K562 (cell line): ENCODE measurements around the gene CD160. TPM values are rescaled to one million over a fixed set of nuclear protein-coding genes. Genes with fewer than 3 reads are reported as not detected.

Experiments used
- ATAC-seq: fragments of 200-7000 bp; cut with Tn5 transposase; 3 replicates; pipeline ENCODE4 v1.9.1; 2020; ENCODE audit warnings: moderate library complexity
- BruUV-seq: library from RNA; stranded (reverse); fragments of 400-500 nt; replicated peaks from 2 replicates; lab custom pipeline; 2021; lab: Mats Ljungman, UMichigan
- CTCF ChIA-PET: fragments of 300-600 bp; formaldehyde crosslinking; extraction: SDS; loops from one replicate; lab custom pipeline; 2021; ENCODE audit warnings: low intra/inter-chr PET ratio; lab: Yijun Ruan, JAX
- POLR2A ChIA-PET: fragments of 300-600, 350-650 bp; sonication (Branson Sonifier 250); formaldehyde crosslinking; extraction: SDS; loops from one replicate; lab custom pipeline; 2021; ENCODE audit warnings: antibody characterized with exemption, inconsistent platforms; lab: Yijun Ruan, JAX
- DNase-seq, 4 experiments: peaks; one replicate each; pipeline versions ENCODE4 v3.0.0 to v3.0.0-alpha.2; 2011 to 2018; ENCODE audit warnings: low spot score in 3 of 4, mixed read lengths in 3 of 4; ENCODE audit errors: extremely low read depth in 1 of 4
- FAIRE-seq: peaks from 2 replicates; lab custom pipeline; 2011; peaks lifted over from hg19 to GRCh38; lab: Jason Lieb, UNC
- H2AFZ ChIP-seq: 2 replicates; pipeline ENCODE4 v1.6.0; 2011; ENCODE audit warnings: low read depth, low read length, control low read depth, inconsistent platforms
- H3K27ac ChIP-seq: fragments of 200-600 bp; 3 replicates; pipeline ENCODE4 v1.8.0; 2011; ENCODE audit warnings: low read depth, mild to moderate bottlenecking, control low read depth, inconsistent platforms, low read length, moderate library complexity, mixed read lengths; ENCODE audit errors: extremely low read depth
- H3K27me3 ChIP-seq, 2 experiments: fragments of 300-600 bp in 1 of 2; 2 replicates in 1 of 2; 3 replicates in 1 of 2; pipeline versions ENCODE4 v1.6.0 to v1.8.0; 2011; ENCODE audit warnings: inconsistent platforms in 2 of 2, low read length in 2 of 2, mild to moderate bottlenecking in 1 of 2, mixed read lengths in 1 of 2, moderate library complexity in 1 of 2; ENCODE audit not compliant: control insufficient read depth in 2 of 2, insufficient read depth in 2 of 2
- H3K36me3 ChIP-seq: fragments of 300-600 bp; 3 replicates; pipeline ENCODE4 v1.8.0; 2011; ENCODE audit warnings: mild to moderate bottlenecking, low read length, inconsistent platforms; ENCODE audit not compliant: control insufficient read depth, insufficient read depth
- H3K4me1 ChIP-seq, 2 experiments: fragments of 200-600 bp in 1 of 2; replicated peaks in 1 of 2; 2 replicates in 1 of 2; 3 replicates in 1 of 2; pipeline versions ENCODE4 v1.5.1 to v1.8.0; 2011; ENCODE audit warnings: inconsistent platforms in 2 of 2, low read length in 2 of 2, mild to moderate bottlenecking in 1 of 2, mixed read lengths in 1 of 2, moderate library complexity in 1 of 2; ENCODE audit not compliant: control insufficient read depth in 2 of 2, insufficient read depth in 2 of 2
- H3K4me2 ChIP-seq: 2 replicates; pipeline ENCODE4 v1.6.1; 2011; ENCODE audit warnings: low read length, control low read depth, inconsistent platforms, mixed read lengths; ENCODE audit not compliant: insufficient read depth
- H3K4me3 ChIP-seq: fragments of 200-600 bp; sonication (generic), shearing (Covaris generic); 2 replicates; pipeline ENCODE4 v1.5.1; 2016; ENCODE audit warnings: control low read depth, inconsistent platforms
- H3K79me2 ChIP-seq: fragments of 200-600 bp; 3 replicates; pipeline ENCODE4 v1.8.0; 2011; ENCODE audit warnings: low read length, inconsistent platforms; ENCODE audit not compliant: control insufficient read depth, insufficient read depth
- H3K9ac ChIP-seq, 2 experiments: 2 replicates each; pipeline versions ENCODE4 v1.6.0 to v1.6.1; 2011; ENCODE audit warnings: low read depth in 2 of 2, low read length in 2 of 2, control low read depth in 1 of 2, inconsistent platforms in 1 of 2, mild to moderate bottlenecking in 1 of 2, mixed read lengths in 1 of 2; ENCODE audit not compliant: insufficient read depth in 1 of 2
- H3K9me1 ChIP-seq: one replicate; pipeline ENCODE4 v1.6.0; 2011; ENCODE audit warnings: inconsistent platforms, mild to moderate bottlenecking, low read length, moderate library complexity; ENCODE audit not compliant: control insufficient read depth, insufficient read depth
- H3K9me3 ChIP-seq: replicated peaks from 2 replicates; pipeline ENCODE4 v1.5.1; 2011; ENCODE audit warnings: low read depth, low read length, inconsistent platforms; ENCODE audit not compliant: control insufficient read depth, insufficient read depth
- H4K20me1 ChIP-seq: replicated peaks from 2 replicates; pipeline ENCODE4 v1.6.1; 2011; ENCODE audit warnings: low read length, inconsistent platforms, mixed read lengths; ENCODE audit not compliant: control insufficient read depth, insufficient read depth
- JUND ChIP-seq, 2 experiments: IDR thresholded peaks; 2 replicates in 1 of 2; 3 replicates in 1 of 2; pipeline ENCODE4 v1.6.1; 2011; ENCODE audit warnings: borderline replicate concordance in 2 of 2, low read depth in 2 of 2, low read length in 2 of 2, improper control_type of control experiment in 1 of 2, missing biosample characterization in 1 of 2, missing genetic modification characterization in 1 of 2, missing genetic modification reagents in 1 of 2
- KDM1A ChIP-seq, 2 experiments: fragments of 450-650 bp; IDR thresholded peaks; 2 replicates each; pipeline ENCODE4 v1.6.1; 2016; ENCODE audit warnings: mild to moderate bottlenecking in 2 of 2
- MAFG ChIP-seq: fragments of 450-650 bp; conservative IDR thresholded peaks from 2 replicates; pipeline ENCODE4 v1.6.1; 2016; ENCODE audit warnings: missing genetic modification characterization, missing compliant biosample characterization
- POLR2H ChIP-seq: IDR thresholded peaks from 2 replicates; pipeline ENCODE4 v1.6.1; 2016; ENCODE audit warnings: missing genetic modification characterization, low read depth, mild to moderate bottlenecking, control low read depth, missing compliant biosample characterization, moderate library complexity
- TOE1 ChIP-seq, 2 experiments: fragments of 450-650 bp in 1 of 2; sonication (generic) in 1 of 2; formaldehyde crosslinking in 1 of 2; IDR thresholded peaks; 2 replicates each; pipeline versions ENCODE4 v1.7.1 to v1.8.0; 2016 to 2022; ENCODE audit warnings: borderline replicate concordance in 2 of 2, mild to moderate bottlenecking in 2 of 2, antibody characterized with exemption in 1 of 2, inconsistent platforms in 1 of 2, low read depth in 1 of 2, missing genetic modification reagents in 1 of 2, moderate library complexity in 1 of 2
- YY1 ChIP-seq, 3 experiments: IDR thresholded peaks; 2 replicates each; pipeline ENCODE4 v1.6.1; 2011; ENCODE audit warnings: low read length in 2 of 3, mild to moderate bottlenecking in 2 of 3, moderate library complexity in 2 of 3, borderline replicate concordance in 1 of 3, control low read depth in 1 of 3, low read depth in 1 of 3; ENCODE audit not compliant: insufficient read depth in 3 of 3, insufficient replicate concordance in 2 of 3, control insufficient read depth in 1 of 3, insufficient read length in 1 of 3; ENCODE audit errors: extremely low read depth in 1 of 3
- ZBTB7A ChIP-seq: IDR thresholded peaks from 2 replicates; pipeline ENCODE4 v1.6.1; 2011; ENCODE audit warnings: low read depth, mild to moderate bottlenecking, low read length, moderate library complexity, borderline replicate concordance; ENCODE audit not compliant: control insufficient read depth
- ZNF24 ChIP-seq: fragments of 450-650 bp; IDR thresholded peaks from 2 replicates; pipeline ENCODE4 v1.6.1; 2016
- ZNF75A ChIP-seq: fragments of 450-650 bp; formaldehyde crosslinking; IDR thresholded peaks from 2 replicates; pipeline ENCODE4 v1.4.0; 2020; ENCODE audit warnings: mild to moderate bottlenecking
- whole genome bisulfite sequencing: fragments of 100-300 bp; shearing (Covaris generic); methylation state at CpG from one replicate; pipeline ENCODE4 v1.1.6; 2016; ENCODE audit warnings: low coverage, mixed read lengths; ENCODE audit not compliant: insufficient coverage; ENCODE audit errors: missing lambda C conversion rate; 5-methylcytosine and 5-hydroxymethylcytosine counted together
- in situ Hi-C: fragments of 300-500 bp; cut with MboI; formaldehyde crosslinking; loops from 4 replicates; pipeline ENCODE4 v1.15.0; 2018; ENCODE audit warnings: inconsistent platforms, mixed read lengths
- intact Hi-C: fragments of 100-400 bp; cut with micrococcal nuclease; formaldehyde crosslinking; loops from 2 replicates; pipeline ENCODE4 v1.14.2; 2022
- polyA plus RNA-seq, 8 experiments: library from polyadenylated mRNA; depleted of rRNA in 4 of 8; stranded (reverse) in 5 of 8; unstranded in 3 of 8; fragments of >200 nt; fragmentation: Nextera tagmentation in 2 of 8; fragmentation: Illumina TruSeq in 1 of 8; extraction: Ambion mirVana in 2 of 8; extraction: Trizol in 1 of 8; gene quantifications; 2 replicates each; pipeline versions ENCODE4 v1.2.1 to v1.2.3, GENCODE V29; 2011 to 2014; ENCODE audit warnings: inconsistent platforms in 1 of 8, missing spikeins in 1 of 8
- total RNA-seq, 7 experiments: library from RNA; depleted of rRNA in 6 of 7; stranded (reverse); fragments of >200 nt in 6 of 7; fragmentation: Illumina TruSeq in 2 of 7; extraction: Trizol in 2 of 7; gene quantifications; 2 replicates each; pipeline versions ENCODE4 v1.2.1 to v1.2.3, GENCODE V29; 2011 to 2021; ENCODE audit warnings: low replicate concordance in 1 of 7
- TF ChIP-seq, protein P1 (sequence below), 3 experiments: fragments of 200-800 bp in 1 of 3; fragments of 250-450 bp in 1 of 3; fragments of 450-650 bp in 1 of 3; sonication (Bioruptor Pico) in 1 of 3; sonication (Bioruptor generic) in 1 of 3; formaldehyde crosslinking in 1 of 3; IDR thresholded peaks; 2 replicates each; pipeline versions ENCODE4 v1.6.1 to v1.8.0; 2016 to 2022; ENCODE audit warnings: mild to moderate bottlenecking in 2 of 3, missing genetic modification characterization in 2 of 3, missing compliant biosample characterization in 1 of 3, moderate library complexity in 1 of 3
- TF ChIP-seq, protein P2 (sequence below): fragments of 250-450 bp; sonication (Bioruptor Pico); IDR thresholded peaks from 2 replicates; pipeline ENCODE4 v1.4.0; 2020
- TF ChIP-seq, protein P3 (sequence below): fragments of 250-450 bp; sonication (Bioruptor Pico); IDR thresholded peaks from 2 replicates; pipeline ENCODE4 v1.4.0; 2020; ENCODE audit warnings: mild to moderate bottlenecking, moderate library complexity, borderline replicate concordance

The CD160 gene
- total and polyA plus RNA-seq, 9 of the 15 experiments (the other 6 are each of a cell fraction or from before 2014, with no cell fraction given) = 0.01 TPM; not detected in 8

DNA sequence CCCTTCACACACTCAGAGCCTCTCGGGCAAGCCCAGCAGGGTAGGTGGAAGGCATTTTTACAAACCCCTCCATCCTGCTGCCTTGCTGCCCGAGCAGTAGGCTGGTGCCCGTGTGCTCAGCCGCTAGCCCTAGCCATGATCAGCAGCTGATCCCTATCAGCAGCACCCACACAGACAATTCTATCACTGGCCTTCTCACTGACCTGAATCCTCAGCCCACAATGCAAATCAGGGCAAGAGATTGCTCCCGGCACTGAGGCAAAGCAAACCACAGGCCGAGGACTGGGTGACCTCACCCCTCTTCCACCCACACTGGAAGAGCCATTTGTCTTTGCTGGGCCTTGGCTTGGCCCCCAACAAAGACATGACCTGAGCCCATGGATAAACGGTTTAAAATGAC is 11.2 kb upstream of the CD160 start:
- peak in 1 of 4 experiments; percentile 19 for DNase-seq
- 0 out of 5 replicates have a peak, but pooled peaks cover 0 to 4% of the 10 kb centered on the region in 2 experiments for H3K4me1 ChIP-seq
- CTCF ChIA-PET = no interaction called here
- H3K27me3 ChIP-seq = peaks cover 10 to 27% of the 10 kb centered on the region in 2 experiments; a peak in 4 of 5 replicates
- H4K20me1 ChIP-seq = 0 out of 2 replicates have a peak, but pooled peaks cover 4% of the 10 kb centered on the region
- H3K4me2 ChIP-seq = no peak overlapping the region
- 3% methylated on average over 7 of the region's 7 CpGs for WGBS
- H3K4me3 ChIP-seq = no peak overlapping the region
- FAIRE-seq = no peak
- H3K9ac ChIP-seq = no peak overlapping the region
- peak; percentile 55 for ATAC-seq
- H2AFZ ChIP-seq = no peak overlapping the region
- in situ Hi-C loops (no loop called here), intact Hi-C loops (no loop called here)
- H3K9me3 ChIP-seq = no peaks in the 10 kb centered on the region
- BruUV-seq = no TSS peak
- H3K36me3 ChIP-seq = no peaks in the 10 kb centered on the region
- no peak overlapping the region for H3K27ac ChIP-seq
- no peaks in the 10 kb centered on the region for H3K9me1 ChIP-seq
- POLR2A ChIA-PET = interaction anchor here (0.7 kb wide), 1 partner anchor 13 kb away, joined by 3 read pairs; no protein-coding TSS in a partner anchor
- H3K79me2 ChIP-seq = no peaks in the 10 kb centered on the region
- TF ChIP-seq ZNF24 = no peak
- no peak for TF ChIP-seq MAFG
- peak; percentile 68 for TF ChIP-seq KDM1A (IDR thresholded peaks at IDR 0.05)
- no peak for TF ChIP-seq POLR2H (tag)
- no peak for TF ChIP-seq TOE1 (IDR thresholded peaks at IDR 0.05; ENCODE audit: borderline replicate concordance)
- no peak for TF ChIP-seq TOE1 (CRISPR knock-in tag; IDR thresholded peaks at IDR 0.05; ENCODE audit: borderline replicate concordance, low read depth)
- no peak for TF ChIP-seq ZNF75A (CRISPR knock-in tag)
- TF ChIP-seq JUND (IDR thresholded peaks at IDR 0.05; ENCODE audit: borderline replicate concordance, low read depth, low read length) = no peak
- 0 out of 3 replicates have a peak, but pooled peaks have one; percentile 17 for TF ChIP-seq JUND (tag; IDR thresholded peaks at IDR 0.05; ENCODE audit: borderline replicate concordance, low read depth, low read length)
- TF ChIP-seq, protein P1, sequence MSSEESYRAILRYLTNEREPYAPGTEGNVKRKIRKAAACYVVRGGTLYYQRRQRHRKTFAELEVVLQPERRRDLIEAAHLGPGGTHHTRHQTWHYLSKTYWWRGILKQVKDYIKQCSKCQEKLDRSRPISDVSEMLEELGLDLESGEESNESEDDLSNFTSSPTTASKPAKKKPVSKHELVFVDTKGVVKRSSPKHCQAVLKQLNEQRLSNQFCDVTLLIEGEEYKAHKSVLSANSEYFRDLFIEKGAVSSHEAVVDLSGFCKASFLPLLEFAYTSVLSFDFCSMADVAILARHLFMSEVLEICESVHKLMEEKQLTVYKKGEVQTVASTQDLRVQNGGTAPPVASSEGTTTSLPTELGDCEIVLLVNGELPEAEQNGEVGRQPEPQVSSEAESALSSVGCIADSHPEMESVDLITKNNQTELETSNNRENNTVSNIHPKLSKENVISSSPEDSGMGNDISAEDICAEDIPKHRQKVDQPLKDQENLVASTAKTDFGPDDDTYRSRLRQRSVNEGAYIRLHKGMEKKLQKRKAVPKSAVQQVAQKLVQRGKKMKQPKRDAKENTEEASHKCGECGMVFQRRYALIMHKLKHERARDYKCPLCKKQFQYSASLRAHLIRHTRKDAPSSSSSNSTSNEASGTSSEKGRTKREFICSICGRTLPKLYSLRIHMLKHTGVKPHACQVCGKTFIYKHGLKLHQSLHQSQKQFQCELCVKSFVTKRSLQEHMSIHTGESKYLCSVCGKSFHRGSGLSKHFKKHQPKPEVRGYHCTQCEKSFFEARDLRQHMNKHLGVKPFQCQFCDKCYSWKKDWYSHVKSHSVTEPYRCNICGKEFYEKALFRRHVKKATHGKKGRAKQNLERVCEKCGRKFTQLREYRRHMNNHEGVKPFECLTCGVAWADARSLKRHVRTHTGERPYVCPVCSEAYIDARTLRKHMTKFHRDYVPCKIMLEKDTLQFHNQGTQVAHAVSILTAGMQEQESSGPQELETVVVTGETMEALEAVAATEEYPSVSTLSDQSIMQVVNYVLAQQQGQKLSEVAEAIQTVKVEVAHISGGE (CRISPR knock-in tag; IDR thresholded peaks at IDR 0.05) = peak in 1 of 3 experiments; percentile 77; a peak in 1 of 6 replicates
- TF ChIP-seq, protein P2, sequence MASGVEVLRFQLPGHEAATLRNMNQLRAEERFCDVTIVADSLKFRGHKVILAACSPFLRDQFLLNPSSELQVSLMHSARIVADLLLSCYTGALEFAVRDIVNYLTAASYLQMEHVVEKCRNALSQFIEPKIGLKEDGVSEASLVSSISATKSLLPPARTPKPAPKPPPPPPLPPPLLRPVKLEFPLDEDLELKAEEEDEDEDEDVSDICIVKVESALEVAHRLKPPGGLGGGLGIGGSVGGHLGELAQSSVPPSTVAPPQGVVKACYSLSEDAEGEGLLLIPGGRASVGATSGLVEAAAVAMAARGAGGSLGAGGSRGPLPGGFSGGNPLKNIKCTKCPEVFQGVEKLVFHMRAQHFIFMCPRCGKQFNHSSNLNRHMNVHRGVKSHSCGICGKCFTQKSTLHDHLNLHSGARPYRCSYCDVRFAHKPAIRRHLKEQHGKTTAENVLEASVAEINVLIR = no peak
- no peak for TF ChIP-seq YY1 (IDR thresholded peaks at IDR 0.05; ENCODE audit: borderline replicate concordance in 1 of 3, control insufficient read depth in 1 of 3, extremely low read depth in 1 of 3, insufficient read depth in 3 of 3, insufficient read length in 1 of 3, insufficient replicate concordance in 2 of 3, low read depth in 1 of 3, low read length in 2 of 3)
- no peak for TF ChIP-seq ZBTB7A
- TF ChIP-seq, protein P3, sequence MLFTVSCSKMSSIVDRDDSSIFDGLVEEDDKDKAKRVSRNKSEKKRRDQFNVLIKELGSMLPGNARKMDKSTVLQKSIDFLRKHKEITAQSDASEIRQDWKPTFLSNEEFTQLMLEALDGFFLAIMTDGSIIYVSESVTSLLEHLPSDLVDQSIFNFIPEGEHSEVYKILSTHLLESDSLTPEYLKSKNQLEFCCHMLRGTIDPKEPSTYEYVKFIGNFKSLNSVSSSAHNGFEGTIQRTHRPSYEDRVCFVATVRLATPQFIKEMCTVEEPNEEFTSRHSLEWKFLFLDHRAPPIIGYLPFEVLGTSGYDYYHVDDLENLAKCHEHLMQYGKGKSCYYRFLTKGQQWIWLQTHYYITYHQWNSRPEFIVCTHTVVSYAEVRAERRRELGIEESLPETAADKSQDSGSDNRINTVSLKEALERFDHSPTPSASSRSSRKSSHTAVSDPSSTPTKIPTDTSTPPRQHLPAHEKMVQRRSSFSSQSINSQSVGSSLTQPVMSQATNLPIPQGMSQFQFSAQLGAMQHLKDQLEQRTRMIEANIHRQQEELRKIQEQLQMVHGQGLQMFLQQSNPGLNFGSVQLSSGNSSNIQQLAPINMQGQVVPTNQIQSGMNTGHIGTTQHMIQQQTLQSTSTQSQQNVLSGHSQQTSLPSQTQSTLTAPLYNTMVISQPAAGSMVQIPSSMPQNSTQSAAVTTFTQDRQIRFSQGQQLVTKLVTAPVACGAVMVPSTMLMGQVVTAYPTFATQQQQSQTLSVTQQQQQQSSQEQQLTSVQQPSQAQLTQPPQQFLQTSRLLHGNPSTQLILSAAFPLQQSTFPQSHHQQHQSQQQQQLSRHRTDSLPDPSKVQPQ (CRISPR knock-in tag) = no peak
